HepG2 (cell line): Measurements from ENCODE around the gene KIF1C. TPM values are rescaled to one million over a fixed set of nuclear protein-coding genes. Genes with fewer than 3 reads are reported as not detected.

Experiments used
- ARHGAP35 ChIP-seq: sonication (generic); formaldehyde crosslinking; IDR thresholded peaks from 2 replicates; pipeline ENCODE4 v1.9.0; 2022; ENCODE audit warnings: mild to moderate bottlenecking, inconsistent platforms, moderate library complexity, missing genetic modification reagents, borderline replicate concordance
- CHD2 ChIP-seq: IDR thresholded peaks from 2 replicates; pipeline ENCODE4 v1.6.1; 2011; ENCODE audit warnings: low read depth, low read length, improper control_type of control experiment
- GZF1 ChIP-seq: sonication (generic); formaldehyde crosslinking; IDR thresholded peaks from 2 replicates; pipeline ENCODE4 v1.5.1; 2020; ENCODE audit warnings: mild to moderate bottlenecking, missing genetic modification reagents
- KDM6A ChIP-seq: IDR thresholded peaks from 2 replicates; pipeline ENCODE4 v1.6.1; 2016; ENCODE audit warnings: low read depth
- MAF1 ChIP-seq: sonication (generic); formaldehyde crosslinking; IDR thresholded peaks from 2 replicates; pipeline ENCODE4 v1.5.0; 2020; ENCODE audit warnings: missing genetic modification reagents, borderline replicate concordance
- PAWR ChIP-seq: sonication (generic); formaldehyde crosslinking; IDR thresholded peaks from 2 replicates; pipeline ENCODE4 v1.4.0; 2020; ENCODE audit warnings: missing genetic modification reagents, mild to moderate bottlenecking, borderline replicate concordance
- PCBP1 ChIP-seq: fragments of 200-400 bp; formaldehyde crosslinking; IDR thresholded peaks from 2 replicates; pipeline ENCODE4 v1.6.1; 2017; ENCODE audit warnings: mild to moderate bottlenecking, low read depth, low read length, borderline replicate concordance
- SP5 ChIP-seq: IDR thresholded peaks from 2 replicates; pipeline ENCODE4 v1.6.1; 2016; ENCODE audit warnings: low read depth, borderline replicate concordance
- TOE1 ChIP-seq: sonication (generic); formaldehyde crosslinking; IDR thresholded peaks from 2 replicates; pipeline ENCODE4 v1.4.0; 2020; ENCODE audit warnings: mild to moderate bottlenecking, missing genetic modification reagents
- ZNF138 ChIP-seq: sonication (generic); formaldehyde crosslinking; IDR thresholded peaks from 2 replicates; pipeline ENCODE4 v1.5.0; 2020; ENCODE audit warnings: mild to moderate bottlenecking, low read depth, missing genetic modification reagents
- ZNF205 ChIP-seq: IDR thresholded peaks from 2 replicates; pipeline ENCODE4 v1.6.1; 2018; ENCODE audit warnings: missing biosample characterization, missing genetic modification reagents
- ZNF264 ChIP-seq: sonication (generic); formaldehyde crosslinking; IDR thresholded peaks from 2 replicates; pipeline ENCODE4 v1.4.0; 2020; ENCODE audit warnings: missing genetic modification reagents
- ZNF383 ChIP-seq: sonication (generic); formaldehyde crosslinking; IDR thresholded peaks from 2 replicates; pipeline ENCODE4 v1.4.0; 2020; ENCODE audit warnings: missing genetic modification reagents, mild to moderate bottlenecking, borderline replicate concordance
- ZNF564 ChIP-seq: sonication (generic); formaldehyde crosslinking; IDR thresholded peaks from 2 replicates; pipeline ENCODE4 v1.8.1; 2023; ENCODE audit warnings: mild to moderate bottlenecking, missing genetic modification reagents
- ZNF614 ChIP-seq: IDR thresholded peaks from 2 replicates; pipeline ENCODE4 v1.6.1; 2018; ENCODE audit warnings: missing biosample characterization, missing genetic modification reagents, inconsistent platforms, borderline replicate concordance
- polyA plus RNA-seq, 8 experiments: library from polyadenylated mRNA; depleted of rRNA in 3 of 8; stranded (reverse) in 7 of 8; unstranded in 1 of 8; fragments of >200 nt; fragmentation: Illumina TruSeq in 4 of 8; extraction: Trizol in 4 of 8; gene quantifications; 2 replicates each; pipeline versions ENCODE4 v1.2.1 to v1.2.3, GENCODE V29; 2011 to 2016; ENCODE audit warnings: low read depth in 4 of 8, missing spikeins in 1 of 8, mixed read lengths in 1 of 8; ENCODE audit not compliant: insufficient read depth in 1 of 8
- total RNA-seq, 5 experiments: library from RNA; depleted of rRNA; stranded (reverse); fragments of >200 nt; fragmentation: Illumina TruSeq; extraction: Trizol; gene quantifications; 2 replicates each; pipeline ENCODE4 v1.2.3, GENCODE V29; 2016; ENCODE audit warnings: low read depth in 1 of 5
- TF ChIP-seq, protein P1 (sequence below): sonication (generic); formaldehyde crosslinking; IDR thresholded peaks from 2 replicates; pipeline ENCODE4 v1.5.0; 2020; ENCODE audit warnings: mild to moderate bottlenecking, missing genetic modification reagents, borderline replicate concordance
- TF ChIP-seq, protein P2 (sequence below): sonication (generic); formaldehyde crosslinking; IDR thresholded peaks from 2 replicates; pipeline ENCODE4 v1.4.0; 2020; ENCODE audit warnings: missing genetic modification reagents
- TF ChIP-seq, protein P3 (sequence below): sonication (generic); formaldehyde crosslinking; IDR thresholded peaks from 2 replicates; pipeline ENCODE4 v1.4.0; 2020; ENCODE audit warnings: missing genetic modification reagents, mild to moderate bottlenecking, borderline replicate concordance
- TF ChIP-seq, protein P4 (sequence below): sonication (generic); formaldehyde crosslinking; IDR thresholded peaks from 2 replicates; pipeline ENCODE4 v1.8.0; 2022; ENCODE audit warnings: mild to moderate bottlenecking, missing genetic modification reagents, borderline replicate concordance

KIF1C gene
- total and polyA plus RNA-seq, 2 of the 13 experiments (the other 11 are each of a cell fraction or from before 2014, with no cell fraction given) = 70.0 to 104 TPM

DNA sequence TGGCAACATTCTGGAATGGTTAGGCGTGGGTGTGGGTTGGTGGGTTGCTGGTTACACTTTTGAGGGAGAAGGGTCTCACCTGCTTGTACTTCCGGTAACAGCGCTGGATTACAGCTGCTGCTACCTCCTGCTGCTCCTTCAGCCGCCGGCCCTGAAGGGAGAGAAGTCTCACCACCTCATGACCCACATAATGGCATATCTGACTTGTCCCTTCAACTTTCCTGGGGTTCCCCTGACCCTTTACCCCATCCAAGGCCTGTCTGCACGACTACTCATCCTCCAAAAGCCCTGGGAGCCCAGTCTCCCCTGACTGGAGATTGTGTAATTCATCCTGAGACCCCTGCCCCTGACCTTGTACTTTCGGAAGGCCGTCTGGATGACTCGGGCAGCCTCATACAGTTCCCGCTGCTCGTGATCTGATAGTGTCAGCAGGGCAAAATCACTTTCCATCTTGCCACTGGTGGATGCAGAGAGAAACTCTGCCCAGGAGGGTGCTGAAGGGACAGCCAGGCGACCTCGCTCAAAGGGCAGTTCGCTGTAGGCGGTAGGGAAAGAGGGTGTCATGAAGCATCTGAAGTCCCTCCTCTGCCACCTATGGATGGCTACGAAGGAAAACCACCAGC is 28.1 kb upstream of the KIF1C start (continued):
- no peak for TF ChIP-seq ZNF564 (CRISPR knock-in tag)
- no peak for TF ChIP-seq PCBP1
- no peak for TF ChIP-seq ZNF383 (CRISPR knock-in tag)
- TF ChIP-seq GZF1 (CRISPR knock-in tag) = no peak
- TF ChIP-seq PAWR = no peak
- TF ChIP-seq, protein P1, sequence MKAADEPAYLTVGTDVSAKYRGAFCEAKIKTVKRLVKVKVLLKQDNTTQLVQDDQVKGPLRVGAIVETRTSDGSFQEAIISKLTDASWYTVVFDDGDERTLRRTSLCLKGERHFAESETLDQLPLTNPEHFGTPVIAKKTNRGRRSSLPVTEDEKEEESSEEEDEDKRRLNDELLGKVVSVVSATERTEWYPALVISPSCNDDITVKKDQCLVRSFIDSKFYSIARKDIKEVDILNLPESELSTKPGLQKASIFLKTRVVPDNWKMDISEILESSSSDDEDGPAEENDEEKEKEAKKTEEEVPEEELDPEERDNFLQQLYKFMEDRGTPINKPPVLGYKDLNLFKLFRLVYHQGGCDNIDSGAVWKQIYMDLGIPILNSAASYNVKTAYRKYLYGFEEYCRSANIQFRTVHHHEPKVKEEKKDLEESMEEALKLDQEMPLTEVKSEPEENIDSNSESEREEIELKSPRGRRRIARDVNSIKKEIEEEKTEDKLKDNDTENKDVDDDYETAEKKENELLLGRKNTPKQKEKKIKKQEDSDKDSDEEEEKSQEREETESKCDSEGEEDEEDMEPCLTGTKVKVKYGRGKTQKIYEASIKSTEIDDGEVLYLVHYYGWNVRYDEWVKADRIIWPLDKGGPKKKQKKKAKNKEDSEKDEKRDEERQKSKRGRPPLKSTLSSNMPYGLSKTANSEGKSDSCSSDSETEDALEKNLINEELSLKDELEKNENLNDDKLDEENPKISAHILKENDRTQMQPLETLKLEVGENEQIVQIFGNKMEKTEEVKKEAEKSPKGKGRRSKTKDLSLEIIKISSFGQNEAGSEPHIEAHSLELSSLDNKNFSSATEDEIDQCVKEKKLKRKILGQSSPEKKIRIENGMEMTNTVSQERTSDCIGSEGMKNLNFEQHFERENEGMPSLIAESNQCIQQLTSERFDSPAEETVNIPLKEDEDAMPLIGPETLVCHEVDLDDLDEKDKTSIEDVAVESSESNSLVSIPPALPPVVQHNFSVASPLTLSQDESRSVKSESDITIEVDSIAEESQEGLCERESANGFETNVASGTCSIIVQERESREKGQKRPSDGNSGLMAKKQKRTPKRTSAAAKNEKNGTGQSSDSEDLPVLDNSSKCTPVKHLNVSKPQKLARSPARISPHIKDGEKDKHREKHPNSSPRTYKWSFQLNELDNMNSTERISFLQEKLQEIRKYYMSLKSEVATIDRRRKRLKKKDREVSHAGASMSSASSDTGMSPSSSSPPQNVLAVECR = peak; percentile 44; the same call in 1 of the 2 replicates
- no peak for TF ChIP-seq TOE1 (CRISPR knock-in tag)
- 0 out of 2 replicates have a peak, but pooled peaks have one; percentile 19 for TF ChIP-seq ZNF614 (CRISPR knock-in tag)
- TF ChIP-seq KDM6A (CRISPR knock-in tag) = no peak
- TF ChIP-seq MAF1 (CRISPR knock-in tag) = no peak
- TF ChIP-seq, protein P2, sequence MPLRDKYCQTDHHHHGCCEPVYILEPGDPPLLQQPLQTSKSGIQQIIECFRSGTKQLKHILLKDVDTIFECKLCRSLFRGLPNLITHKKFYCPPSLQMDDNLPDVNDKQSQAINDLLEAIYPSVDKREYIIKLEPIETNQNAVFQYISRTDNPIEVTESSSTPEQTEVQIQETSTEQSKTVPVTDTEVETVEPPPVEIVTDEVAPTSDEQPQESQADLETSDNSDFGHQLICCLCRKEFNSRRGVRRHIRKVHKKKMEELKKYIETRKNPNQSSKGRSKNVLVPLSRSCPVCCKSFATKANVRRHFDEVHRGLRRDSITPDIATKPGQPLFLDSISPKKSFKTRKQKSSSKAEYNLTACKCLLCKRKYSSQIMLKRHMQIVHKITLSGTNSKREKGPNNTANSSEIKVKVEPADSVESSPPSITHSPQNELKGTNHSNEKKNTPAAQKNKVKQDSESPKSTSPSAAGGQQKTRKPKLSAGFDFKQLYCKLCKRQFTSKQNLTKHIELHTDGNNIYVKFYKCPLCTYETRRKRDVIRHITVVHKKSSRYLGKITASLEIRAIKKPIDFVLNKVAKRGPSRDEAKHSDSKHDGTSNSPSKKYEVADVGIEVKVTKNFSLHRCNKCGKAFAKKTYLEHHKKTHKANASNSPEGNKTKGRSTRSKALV (CRISPR knock-in tag) = no peak
- no peak for TF ChIP-seq ZNF205 (CRISPR knock-in tag)
- TF ChIP-seq SP5 = no peak
- no peak for TF ChIP-seq ARHGAP35
- TF ChIP-seq ZNF264 (CRISPR knock-in tag) = 0 out of 2 replicates have a peak, but pooled peaks have one; percentile 31
- TF ChIP-seq CHD2 = no peak
- TF ChIP-seq, protein P3, sequence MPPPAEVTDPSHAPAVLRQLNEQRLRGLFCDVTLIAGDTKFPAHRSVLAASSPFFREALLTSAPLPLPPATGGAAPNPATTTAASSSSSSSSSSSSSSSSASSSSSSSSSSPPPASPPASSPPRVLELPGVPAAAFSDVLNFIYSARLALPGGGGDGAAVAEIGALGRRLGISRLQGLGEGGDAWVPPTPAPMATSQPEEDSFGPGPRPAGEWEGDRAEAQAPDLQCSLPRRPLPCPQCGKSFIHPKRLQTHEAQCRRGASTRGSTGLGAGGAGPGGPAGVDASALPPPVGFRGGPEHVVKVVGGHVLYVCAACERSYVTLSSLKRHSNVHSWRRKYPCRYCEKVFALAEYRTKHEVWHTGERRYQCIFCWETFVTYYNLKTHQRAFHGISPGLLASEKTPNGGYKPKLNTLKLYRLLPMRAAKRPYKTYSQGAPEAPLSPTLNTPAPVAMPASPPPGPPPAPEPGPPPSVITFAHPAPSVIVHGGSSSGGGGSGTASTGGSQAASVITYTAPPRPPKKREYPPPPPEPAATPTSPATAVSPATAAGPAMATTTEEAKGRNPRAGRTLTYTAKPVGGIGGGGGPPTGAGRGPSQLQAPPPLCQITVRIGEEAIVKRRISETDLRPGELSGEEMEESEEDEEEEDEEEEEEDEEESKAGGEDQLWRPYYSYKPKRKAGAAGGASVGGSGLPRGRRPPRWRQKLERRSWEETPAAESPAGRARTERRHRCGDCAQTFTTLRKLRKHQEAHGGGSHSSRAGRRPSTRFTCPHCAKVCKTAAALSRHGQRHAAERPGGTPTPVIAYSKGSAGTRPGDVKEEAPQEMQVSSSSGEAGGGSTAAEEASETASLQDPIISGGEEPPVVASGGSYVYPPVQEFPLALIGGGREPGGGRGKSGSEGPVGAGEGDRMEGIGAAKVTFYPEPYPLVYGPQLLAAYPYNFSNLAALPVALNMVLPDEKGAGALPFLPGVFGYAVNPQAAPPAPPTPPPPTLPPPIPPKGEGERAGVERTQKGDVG (CRISPR knock-in tag) = no peak
- TF ChIP-seq, protein P4, sequence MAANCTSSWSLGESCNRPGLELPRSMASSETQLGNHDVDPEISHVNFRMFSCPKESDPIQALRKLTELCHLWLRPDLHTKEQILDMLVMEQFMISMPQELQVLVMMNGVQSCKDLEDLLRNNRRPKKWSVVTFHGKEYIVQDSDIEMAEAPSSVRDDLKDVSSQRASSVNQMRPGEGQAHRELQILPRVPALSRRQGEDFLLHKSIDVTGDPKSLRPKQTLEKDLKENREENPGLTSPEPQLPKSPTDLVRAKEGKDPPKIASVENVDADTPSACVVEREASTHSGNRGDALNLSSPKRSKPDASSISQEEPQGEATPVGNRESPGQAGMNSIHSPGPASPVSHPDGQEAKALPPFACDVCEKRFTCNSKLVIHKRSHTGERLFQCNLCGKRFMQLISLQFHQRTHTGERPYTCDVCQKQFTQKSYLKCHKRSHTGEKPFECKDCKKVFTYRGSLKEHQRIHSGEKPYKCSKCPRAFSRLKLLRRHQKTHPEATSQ (CRISPR knock-in tag) = no peak
- TF ChIP-seq ZNF138 = no peak
